ENCODE data around the gene OR2D2. TPM values are rescaled to one million over a fixed set of nuclear protein-coding genes. Genes with fewer than 3 reads are reported as not detected.

The OR2D2 gene
- total and polyA plus RNA-seq, 4 donors = not detected

GRCh38 chr11:6925007-6925577 is 32.8 kb upstream of the OR2D2 start:
- TF ChIP-seq RXRA (IDR thresholded peaks at IDR 0.05) (no peak), RAD21 (IDR thresholded peaks at IDR 0.05) (no peak), YY1 (IDR thresholded peaks at IDR 0.05) (no peak), FOXA1 (IDR thresholded peaks at IDR 0.05) (no peak), MAX (IDR thresholded peaks at IDR 0.05) (no peak), EGR1 (IDR thresholded peaks at IDR 0.05; ENCODE audit: low read depth in 2 of 2) (no peak), SP1 (IDR thresholded peaks at IDR 0.05) (no peak), JUND (IDR thresholded peaks at IDR 0.05) (no peak), ATF3 (IDR thresholded peaks at IDR 0.05) (no peak), TAF1 (conservative IDR thresholded peaks at IDR 0.05) (no peak), HNF4G (IDR thresholded peaks at IDR 0.05) (no peak), FOXA2 (IDR thresholded peaks at IDR 0.05) (no peak)
- TF ChIP-seq, protein P1, sequence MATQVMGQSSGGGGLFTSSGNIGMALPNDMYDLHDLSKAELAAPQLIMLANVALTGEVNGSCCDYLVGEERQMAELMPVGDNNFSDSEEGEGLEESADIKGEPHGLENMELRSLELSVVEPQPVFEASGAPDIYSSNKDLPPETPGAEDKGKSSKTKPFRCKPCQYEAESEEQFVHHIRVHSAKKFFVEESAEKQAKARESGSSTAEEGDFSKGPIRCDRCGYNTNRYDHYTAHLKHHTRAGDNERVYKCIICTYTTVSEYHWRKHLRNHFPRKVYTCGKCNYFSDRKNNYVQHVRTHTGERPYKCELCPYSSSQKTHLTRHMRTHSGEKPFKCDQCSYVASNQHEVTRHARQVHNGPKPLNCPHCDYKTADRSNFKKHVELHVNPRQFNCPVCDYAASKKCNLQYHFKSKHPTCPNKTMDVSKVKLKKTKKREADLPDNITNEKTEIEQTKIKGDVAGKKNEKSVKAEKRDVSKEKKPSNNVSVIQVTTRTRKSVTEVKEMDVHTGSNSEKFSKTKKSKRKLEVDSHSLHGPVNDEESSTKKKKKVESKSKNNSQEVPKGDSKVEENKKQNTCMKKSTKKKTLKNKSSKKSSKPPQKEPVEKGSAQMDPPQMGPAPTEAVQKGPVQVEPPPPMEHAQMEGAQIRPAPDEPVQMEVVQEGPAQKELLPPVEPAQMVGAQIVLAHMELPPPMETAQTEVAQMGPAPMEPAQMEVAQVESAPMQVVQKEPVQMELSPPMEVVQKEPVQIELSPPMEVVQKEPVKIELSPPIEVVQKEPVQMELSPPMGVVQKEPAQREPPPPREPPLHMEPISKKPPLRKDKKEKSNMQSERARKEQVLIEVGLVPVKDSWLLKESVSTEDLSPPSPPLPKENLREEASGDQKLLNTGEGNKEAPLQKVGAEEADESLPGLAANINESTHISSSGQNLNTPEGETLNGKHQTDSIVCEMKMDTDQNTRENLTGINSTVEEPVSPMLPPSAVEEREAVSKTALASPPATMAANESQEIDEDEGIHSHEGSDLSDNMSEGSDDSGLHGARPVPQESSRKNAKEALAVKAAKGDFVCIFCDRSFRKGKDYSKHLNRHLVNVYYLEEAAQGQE (IDR thresholded peaks at IDR 0.05) = no peak
- TF ChIP-seq, protein P2, sequence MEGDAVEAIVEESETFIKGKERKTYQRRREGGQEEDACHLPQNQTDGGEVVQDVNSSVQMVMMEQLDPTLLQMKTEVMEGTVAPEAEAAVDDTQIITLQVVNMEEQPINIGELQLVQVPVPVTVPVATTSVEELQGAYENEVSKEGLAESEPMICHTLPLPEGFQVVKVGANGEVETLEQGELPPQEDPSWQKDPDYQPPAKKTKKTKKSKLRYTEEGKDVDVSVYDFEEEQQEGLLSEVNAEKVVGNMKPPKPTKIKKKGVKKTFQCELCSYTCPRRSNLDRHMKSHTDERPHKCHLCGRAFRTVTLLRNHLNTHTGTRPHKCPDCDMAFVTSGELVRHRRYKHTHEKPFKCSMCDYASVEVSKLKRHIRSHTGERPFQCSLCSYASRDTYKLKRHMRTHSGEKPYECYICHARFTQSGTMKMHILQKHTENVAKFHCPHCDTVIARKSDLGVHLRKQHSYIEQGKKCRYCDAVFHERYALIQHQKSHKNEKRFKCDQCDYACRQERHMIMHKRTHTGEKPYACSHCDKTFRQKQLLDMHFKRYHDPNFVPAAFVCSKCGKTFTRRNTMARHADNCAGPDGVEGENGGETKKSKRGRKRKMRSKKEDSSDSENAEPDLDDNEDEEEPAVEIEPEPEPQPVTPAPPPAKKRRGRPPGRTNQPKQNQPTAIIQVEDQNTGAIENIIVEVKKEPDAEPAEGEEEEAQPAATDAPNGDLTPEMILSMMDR (IDR thresholded peaks at IDR 0.05; ENCODE audit: low read depth, low read length, missing input control) = no peak
- H3K4me1 ChIP-seq (ENCODE audit: control insufficient read depth in 4 of 4, insufficient read depth in 4 of 4, low read length in 3 of 4) = peaks cover 4 to 9% (median 6%) of the 10 kb centered on the region in 4 donors
- peaks cover 0 to 14% (median 2%) of the 10 kb centered on the region in 4 donors for H3K27me3 ChIP-seq (ENCODE audit: control insufficient read depth in 4 of 4, insufficient read depth in 4 of 4, low read length in 3 of 4)
- H3K36me3 ChIP-seq (ENCODE audit: control insufficient read depth in 4 of 4, insufficient read depth in 3 of 4, low read depth in 1 of 4, low read length in 3 of 4) = no peaks in the 10 kb centered on the region
- peaks cover 0 to 1% (median 0%) of the 10 kb centered on the region in 4 donors for H3K9me3 ChIP-seq (ENCODE audit: control insufficient read depth in 4 of 4, low read length in 3 of 4)
- H3K4me3 ChIP-seq (ENCODE audit: low read depth in 1 of 3, low read length in 3 of 3) = no peak overlapping the region
- H3K27ac ChIP-seq (ENCODE audit: low read depth in 1 of 2, low read length in 2 of 2) = no peak overlapping the region
- no peak for DNase-seq (ENCODE audit: low spot score)
- H3K9ac ChIP-seq (ENCODE audit: low read depth in 1 of 2, low read length in 2 of 2) = no peak overlapping the region

DNA sequence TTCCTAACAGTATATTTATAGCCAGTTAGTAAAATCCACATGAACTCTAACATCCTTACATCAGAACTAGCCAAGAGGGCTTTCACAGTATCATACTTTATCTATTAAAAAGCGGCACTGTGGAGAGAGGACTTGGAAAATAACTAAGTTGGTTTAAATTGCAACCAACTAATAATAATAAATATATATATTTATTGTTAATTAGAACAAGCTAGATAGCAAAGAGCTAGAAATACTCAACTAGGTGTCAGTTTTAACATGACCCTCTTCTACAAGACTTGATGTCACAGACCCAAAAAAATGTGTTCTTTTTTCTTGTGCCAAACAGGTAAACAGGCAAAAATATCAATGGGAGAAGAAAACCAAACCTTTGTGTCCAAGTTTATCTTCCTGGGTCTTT is 28.4 kb upstream of the OR2D2 start, which contains the start of gene OR2D3:
OR2D3 (plus strand) TSS at position 301 of the 400 bp plus-strand sequence; CDS start at position 301, 0 bp downstream.
- no peak for TF ChIP-seq YY1 (IDR thresholded peaks at IDR 0.05)
- no peak for TF ChIP-seq FOXA1 (IDR thresholded peaks at IDR 0.05)
- TF ChIP-seq, protein P1 (IDR thresholded peaks at IDR 0.05) = no peak
- no peak for TF ChIP-seq FOXA2 (IDR thresholded peaks at IDR 0.05)
- no peak for TF ChIP-seq RAD21 (IDR thresholded peaks at IDR 0.05)
- TF ChIP-seq TAF1 (conservative IDR thresholded peaks at IDR 0.05) = no peak
- no peak for TF ChIP-seq ZBTB33 (IDR thresholded peaks at IDR 0.05)
- H3K4me1 ChIP-seq (ENCODE audit: control insufficient read depth in 4 of 4, insufficient read depth in 4 of 4, low read length in 3 of 4) = no peaks in the 10 kb centered on the region
- H3K9ac ChIP-seq (ENCODE audit: low read depth in 1 of 2, low read length in 2 of 2) = no peak within 1 kb of the TSS
- H3K4me3 ChIP-seq (ENCODE audit: low read depth in 1 of 3, low read length in 3 of 3) = no peak within 1 kb of the TSS
- H3K27ac ChIP-seq (ENCODE audit: low read depth in 1 of 2, low read length in 2 of 2) = no peak within 1 kb of the TSS
- WGBS = 94% methylated on average over 1 of the region's 1 CpG
- no peak for DNase-seq (ENCODE audit: low spot score)
- H3K9me3 ChIP-seq (ENCODE audit: control insufficient read depth in 4 of 4, low read length in 3 of 4) = peaks cover 0 to 4% (median 2%) of the 10 kb centered on the region in 4 donors
- no peaks in the 10 kb centered on the region for H3K36me3 ChIP-seq (ENCODE audit: control insufficient read depth in 4 of 4, insufficient read depth in 3 of 4, low read depth in 1 of 4, low read length in 3 of 4)
- peaks cover 0 to 8% (median 0%) of the 10 kb centered on the region in 4 donors for H3K27me3 ChIP-seq (ENCODE audit: control insufficient read depth in 4 of 4, insufficient read depth in 4 of 4, low read length in 3 of 4)

All from liver (tissue), 9 donors.